Thymus (tissue), 11 donors: ENCODE results near the gene AGPAT3. TPM values are rescaled to one million over a fixed set of nuclear protein-coding genes. Genes with fewer than 3 reads are reported as not detected.

ENCODE experiments used
- DNase-seq, 9 donors: peaks; one replicate each; pipeline ENCODE4 v3.0.0-alpha.2; 2013; ENCODE audit warnings: low spot score in 9 of 9, low read depth in 6 of 9, missing footprints in 1 of 9
- H3K27ac ChIP-seq, 2 donors: one replicate each; pipeline ENCODE4 v1.5.1; 2013; ENCODE audit warnings: control low read depth in 1 of 2, low read depth in 1 of 2, low read length in 1 of 2, mild to moderate bottlenecking in 1 of 2, moderate library complexity in 1 of 2
- H3K27me3 ChIP-seq, 2 donors: one replicate each; pipeline ENCODE4 v1.5.1; 2013; ENCODE audit warnings: low read length in 1 of 2; ENCODE audit not compliant: control insufficient read depth in 2 of 2, insufficient read depth in 1 of 2
- H3K36me3 ChIP-seq, 2 donors: one replicate each; pipeline ENCODE4 v1.5.1; 2013; ENCODE audit warnings: low read length in 1 of 2, mild to moderate bottlenecking in 1 of 2, moderate library complexity in 1 of 2; ENCODE audit not compliant: control insufficient read depth in 2 of 2, insufficient read depth in 2 of 2
- H3K4me1 ChIP-seq, 2 donors: one replicate each; pipeline ENCODE4 v1.5.1; 2013; ENCODE audit warnings: low read length in 2 of 2; ENCODE audit not compliant: control insufficient read depth in 2 of 2, insufficient read depth in 2 of 2
- H3K4me3 ChIP-seq, 2 donors: one replicate each; pipeline ENCODE4 v1.5.1; 2013; ENCODE audit warnings: low read length in 2 of 2, control low read depth in 1 of 2, mild to moderate bottlenecking in 1 of 2
- H3K9me3 ChIP-seq, 2 donors: one replicate each; pipeline ENCODE4 v1.5.1; 2013; ENCODE audit warnings: low read length in 1 of 2, mild to moderate bottlenecking in 1 of 2; ENCODE audit not compliant: control insufficient read depth in 2 of 2, insufficient read depth in 1 of 2
- WGBS: extraction: QIAGEN DNeasy Blood & Tissue Kit; methylation state at CpG from one replicate; pipeline ENCODE4 v1.1.7; 2013; 5-methylcytosine and 5-hydroxymethylcytosine counted together
- polyA plus RNA-seq: library from polyadenylated mRNA; stranded (reverse); fragments of 200-250 nt; gene quantifications from one replicate; pipeline ENCODE4 v1.2.3, GENCODE V29; 2013
- total RNA-seq: library from RNA; stranded (reverse); fragments of 120-200 nt; gene quantifications from one replicate; pipeline ENCODE4 v1.2.4, GENCODE V29; 2013
- donor health status: healthy.

AGPAT3 gene
- total and polyA plus RNA-seq, 2 donors = 16.2 to 19.8 TPM

- Histone ChIP-seq H3K27ac (peak overlapping the region; percentile 10 to 60), H3K4me1 (peaks cover 18 to 39% of the 10 kb centered on the region in 2 donors), H3K27me3 (peaks cover 0 to 2% of the 10 kb centered on the region in 2 donors), H3K9me3 (peaks cover under 1 to 11% of the 10 kb centered on the region in 2 donors), H3K36me3 (peaks cover 0 to 2% of the 10 kb centered on the region in 2 donors), H3K4me3 (peak overlapping the region; percentile 37 to 45)
- WGBS = 49% methylated on average over 12 of the region's 12 CpGs
- DNase-seq = no peak
Measured at GRCh38 chr21:43917515-43918384, 52.7 kb downstream of the AGPAT3 start.

DNA sequence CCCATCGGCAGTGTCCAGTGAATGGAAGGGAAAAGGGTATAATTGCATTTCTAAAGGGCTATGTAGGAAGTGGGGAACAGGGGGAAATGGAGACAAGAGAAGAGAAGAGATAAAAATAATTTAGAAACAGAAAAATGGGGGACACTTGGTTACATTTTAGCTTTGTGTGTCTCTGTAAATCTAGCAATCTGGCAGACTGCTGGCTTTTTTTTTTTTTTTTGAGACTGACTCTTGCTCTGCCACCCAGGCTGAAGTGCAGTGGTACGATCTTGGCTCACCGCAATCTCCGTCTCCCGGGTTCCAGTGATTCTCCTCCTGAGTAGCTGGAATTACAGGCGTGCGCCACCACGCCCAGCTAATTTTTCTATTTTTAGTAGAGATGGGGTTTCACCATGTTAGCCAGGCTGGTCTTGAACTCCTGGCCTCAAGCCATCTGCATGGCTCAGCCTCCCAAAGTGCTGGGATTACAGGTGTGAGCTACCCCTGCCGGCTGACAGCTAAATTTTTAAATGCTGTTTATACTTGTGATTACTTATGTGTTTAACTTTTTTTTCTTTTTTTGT, 53.4 kb downstream of the AGPAT3 start:
- DNase-seq = no peak
- Histone ChIP-seq H3K36me3 (peaks cover 0 to 2% of the 10 kb centered on the region in 2 donors), H3K4me1 (peaks cover 18 to 46% of the 10 kb centered on the region in 2 donors), H3K27ac (peak overlapping the region in 1 of 2 donors; percentile 10), H3K27me3 (peaks cover 0 to 2% of the 10 kb centered on the region in 2 donors), H3K9me3 (peaks cover 0 to 5% of the 10 kb centered on the region in 2 donors), H3K4me3 (no peak overlapping the region)
- 91% methylated on average over 9 of the region's 9 CpGs for WGBS

DNA sequence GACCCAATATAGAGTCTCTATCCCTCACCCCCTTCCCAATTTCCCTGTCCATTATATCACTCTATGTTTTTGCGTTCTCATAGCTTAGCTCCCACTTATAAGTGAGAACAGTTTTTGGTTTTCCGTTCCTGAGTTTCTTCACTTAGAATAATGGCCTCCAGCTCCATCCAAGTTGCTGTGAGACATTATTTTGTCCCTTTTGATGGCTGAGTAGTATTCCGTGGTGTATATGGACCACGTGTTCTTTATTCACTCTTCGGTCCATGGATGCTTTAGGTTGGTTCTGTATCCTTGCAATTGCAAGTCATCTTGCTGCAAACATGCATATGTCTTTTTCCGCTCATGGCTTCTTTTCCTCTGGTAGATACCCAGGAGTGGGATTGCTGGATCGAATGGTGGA, 54.3 kb downstream of the AGPAT3 start:
- 98% methylated on average over 7 of the region's 7 CpGs for WGBS
- peaks cover 0 to 3% of the 10 kb centered on the region in 2 donors for H3K9me3 ChIP-seq
- no peak for DNase-seq
- H3K4me3 ChIP-seq = no peak overlapping the region
- H3K4me1 ChIP-seq = peaks cover 18 to 48% of the 10 kb centered on the region in 2 donors
- peaks cover 0 to 2% of the 10 kb centered on the region in 2 donors for H3K27me3 ChIP-seq
- H3K27ac ChIP-seq = no peak overlapping the region
- H3K36me3 ChIP-seq = no peaks in the 10 kb centered on the region

- peaks cover 0 to 2% of the 10 kb centered on the region in 2 donors for H3K27me3 ChIP-seq
- no peaks in the 10 kb centered on the region for H3K9me3 ChIP-seq
- H3K36me3 ChIP-seq = peaks cover 5 to 7% of the 10 kb centered on the region in 2 donors
- H3K4me3 ChIP-seq = no peak overlapping the region
- 95% methylated on average over 25 of the region's 25 CpGs for WGBS
- no peak for DNase-seq
- H3K27ac ChIP-seq = no peak overlapping the region
- H3K4me1 ChIP-seq = peaks cover 18 to 53% of the 10 kb centered on the region in 2 donors
Measured at GRCh38 chr21:43919871-43920801, 55.1 kb downstream of the AGPAT3 start.

GRCh38 chr21:43921571-43921978, 56.6 kb downstream of the AGPAT3 start:
- H3K4me1 ChIP-seq = peaks cover 18 to 55% of the 10 kb centered on the region in 2 donors

DNA sequence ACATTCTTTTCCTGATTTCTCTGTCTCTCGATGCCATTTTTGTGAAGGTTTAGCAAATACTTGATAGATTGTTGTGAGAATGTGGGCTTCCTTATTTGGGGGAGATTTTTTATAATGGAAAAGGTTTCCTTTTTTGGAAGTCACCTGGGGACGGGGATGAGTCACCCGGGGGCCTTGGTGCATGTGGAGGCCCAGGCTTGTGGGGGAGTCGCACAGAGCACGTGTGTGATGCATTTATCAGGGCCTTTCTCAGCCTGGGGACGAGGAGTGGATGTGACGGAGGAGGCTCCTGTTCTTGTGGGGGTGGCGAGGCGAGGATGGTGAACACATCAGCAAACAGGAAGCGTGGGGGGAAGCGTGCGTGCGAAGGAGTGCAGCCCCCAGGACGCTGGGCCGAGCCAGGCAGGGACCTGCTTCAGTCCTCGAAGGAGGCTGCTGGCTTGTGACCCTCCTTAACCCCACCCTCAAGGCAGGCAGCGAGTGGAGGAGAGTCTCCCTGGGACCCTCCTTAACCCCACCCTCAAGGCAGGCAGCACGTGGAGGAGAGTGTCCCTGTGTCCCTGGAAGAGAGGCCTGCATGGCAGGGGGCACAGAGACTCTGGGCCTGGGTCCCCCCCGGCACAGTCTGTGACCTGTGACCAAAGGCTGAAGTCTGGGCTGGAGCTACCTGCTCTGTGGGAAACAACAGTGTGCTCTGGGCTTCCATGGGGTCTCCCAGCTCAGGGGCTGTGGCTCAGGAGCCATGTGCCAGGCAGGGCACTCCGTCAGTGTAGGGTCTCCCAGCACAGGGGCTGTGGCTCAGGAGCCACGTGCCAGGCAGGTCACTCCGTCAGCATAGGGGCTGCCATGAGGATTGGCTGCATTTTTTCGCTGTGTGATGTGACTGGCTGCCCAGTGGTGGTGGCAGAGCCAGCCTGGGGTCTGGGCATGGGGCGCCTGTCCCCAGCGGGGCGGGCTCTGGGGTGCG, 57.2 kb downstream of the AGPAT3 start:
- 74% methylated on average over 27 of the region's 27 CpGs for WGBS
- H3K27me3 ChIP-seq = no peaks in the 10 kb centered on the region
- H3K27ac ChIP-seq = peak overlapping the region in 1 of 2 donors; percentile 55
- peak in 6 of 9 donors; percentile 17 to 76 (median 54) for DNase-seq
- H3K36me3 ChIP-seq = peaks cover 7 to 13% of the 10 kb centered on the region in 2 donors
- peaks cover 16 to 48% of the 10 kb centered on the region in 2 donors for H3K4me1 ChIP-seq
- H3K4me3 ChIP-seq = no peak overlapping the region
- no peaks in the 10 kb centered on the region for H3K9me3 ChIP-seq

More at GRCh38 chr21:43921571-43921978, 56.6 kb downstream of the AGPAT3 start:
- Histone ChIP-seq H3K36me3 (peaks cover 7 to 13% of the 10 kb centered on the region in 2 donors), H3K4me3 (no peak overlapping the region), H3K9me3 (no peaks in the 10 kb centered on the region), H3K27me3 (peaks cover 0 to 2% of the 10 kb centered on the region in 2 donors), H3K27ac (peak overlapping the region in 1 of 2 donors; percentile 55)
- 25% methylated on average over 10 of the region's 10 CpGs for WGBS
- DNase-seq = peak in 6 of 9 donors; percentile 29 to 73 (median 51)

GRCh38 chr21:43922949-43923348, 57.9 kb downstream of the AGPAT3 start:
- Histone ChIP-seq H3K36me3 (peaks cover 7 to 16% of the 10 kb centered on the region in 2 donors), H3K27ac (no peak overlapping the region), H3K27me3 (no peaks in the 10 kb centered on the region), H3K4me3 (no peak overlapping the region), H3K9me3 (no peaks in the 10 kb centered on the region), H3K4me1 (peaks cover 12 to 45% of the 10 kb centered on the region in 2 donors)
- 94% methylated on average over 11 of the region's 11 CpGs for WGBS
- no peak for DNase-seq

GRCh38 chr21:43923391-43923790, 58.4 kb downstream of the AGPAT3 start:
- WGBS = 95% methylated on average over 8 of the region's 8 CpGs
- H3K36me3 ChIP-seq = peaks cover 7 to 20% of the 10 kb centered on the region in 2 donors

More at GRCh38 chr21:43923391-43923790, 58.4 kb downstream of the AGPAT3 start:
- no peak for DNase-seq
- no peak overlapping the region for H3K27ac ChIP-seq
- no peaks in the 10 kb centered on the region for H3K9me3 ChIP-seq
- peaks cover 12 to 45% of the 10 kb centered on the region in 2 donors for H3K4me1 ChIP-seq
- H3K4me3 ChIP-seq = no peak overlapping the region
- no peaks in the 10 kb centered on the region for H3K27me3 ChIP-seq
